ENCODE data around the gene LRBA. TPM values are rescaled to one million over a fixed set of nuclear protein-coding genes. Genes with fewer than 3 reads are reported as not detected.

LRBA gene
- total and polyA plus RNA-seq, 9 of the 15 experiments (the other 6 are each of a cell fraction or from before 2014, with no cell fraction given) = 24.2 to 88.7 (median 59.7) TPM

- ChIA-PET POLR2A (interaction anchor here (0.6 kb wide), 1 partner anchor 17 kb away, joined by 3 read pairs; no protein-coding TSS in a partner anchor), CTCF (ENCODE audit: low intra/inter-chr PET ratio) (no interaction called here)
- in situ Hi-C loops (cut with MboI) (no loop called here), intact Hi-C loops (cut with micrococcal nuclease) (loop anchor here (10.0 kb wide), 1 partner anchor 264 kb away; no protein-coding TSS in a partner anchor)
- Histone ChIP-seq H4K20me1 (replicated peaks; ENCODE audit: control insufficient read depth, insufficient read depth, low read length) (no peaks in the 10 kb centered on the region), H3K36me3 (ENCODE audit: control insufficient read depth, insufficient read depth, low read length) (peaks cover 11% of the 10 kb centered on the region; the same call in 2 of the 3 replicates), H3K9me3 (replicated peaks; ENCODE audit: control insufficient read depth, insufficient read depth, low read depth, low read length) (no peaks in the 10 kb centered on the region), H3K79me2 (ENCODE audit: control insufficient read depth, insufficient read depth, low read length) (no peaks in the 10 kb centered on the region), H3K9ac (ENCODE audit: insufficient read depth in 1 of 2, low read depth in 2 of 2, low read length in 2 of 2) (no peak overlapping the region), H3K27me3 (ENCODE audit: control insufficient read depth in 2 of 2, insufficient read depth in 2 of 2, low read length in 2 of 2) (no peaks in the 10 kb centered on the region), H3K4me1 (replicated peaks in 1 of 2; ENCODE audit: control insufficient read depth in 2 of 2, insufficient read depth in 2 of 2, low read length in 2 of 2) (no peaks in the 10 kb centered on the region), H3K9me1 (ENCODE audit: control insufficient read depth, insufficient read depth, low read length) (no peaks in the 10 kb centered on the region), H2AFZ (ENCODE audit: low read depth, low read length) (no peak overlapping the region), H3K4me3 (no peak overlapping the region), H3K4me2 (ENCODE audit: insufficient read depth, low read length) (no peak overlapping the region), H3K27ac (ENCODE audit: extremely low read depth, low read depth, low read length) (no peak overlapping the region)
- ATAC-seq = no peak
- DNase-seq (ENCODE audit: extremely low read depth in 1 of 4, low spot score in 3 of 4) = no peak
- 86% methylated on average over 5 of the region's 5 CpGs for WGBS (ENCODE audit: insufficient coverage, low coverage, missing lambda C conversion rate)
- TF ChIP-seq ATF3 (IDR thresholded peaks at IDR 0.05) (peak; percentile 36; the same call in 1 of the 2 replicates), ATF3 (CRISPR knock-in tag; conservative IDR thresholded peaks at IDR 0.05) (no peak), SREBF2 (CRISPR knock-in tag; IDR thresholded peaks at IDR 0.05) (no peak)
- FAIRE-seq = no peak
- no TSS peak for BruUV-seq (replicated peaks)
Measured at GRCh38 chr4:150600812-150601445, 414.2 kb downstream of the LRBA start.

GRCh38 chr4:150599547-150599946 lies 415.5 kb downstream of the LRBA start:
- 91% methylated on average over 1 of the region's 1 CpG for WGBS (ENCODE audit: insufficient coverage, low coverage, missing lambda C conversion rate)
- Histone ChIP-seq H3K4me2 (ENCODE audit: insufficient read depth, low read length) (no peak overlapping the region), H3K9me1 (ENCODE audit: control insufficient read depth, insufficient read depth, low read length) (no peaks in the 10 kb centered on the region), H3K27me3 (ENCODE audit: control insufficient read depth in 2 of 2, insufficient read depth in 2 of 2, low read length in 2 of 2) (no peaks in the 10 kb centered on the region), H3K9ac (ENCODE audit: insufficient read depth in 1 of 2, low read depth in 2 of 2, low read length in 2 of 2) (no peak overlapping the region), H3K9me3 (replicated peaks; ENCODE audit: control insufficient read depth, insufficient read depth, low read depth, low read length) (no peaks in the 10 kb centered on the region), H3K27ac (ENCODE audit: extremely low read depth, low read depth, low read length) (no peak overlapping the region), H3K36me3 (ENCODE audit: control insufficient read depth, insufficient read depth, low read length) (peaks cover 11% of the 10 kb centered on the region; the same call in 2 of the 3 replicates), H2AFZ (ENCODE audit: low read depth, low read length) (no peak overlapping the region), H4K20me1 (replicated peaks; ENCODE audit: control insufficient read depth, insufficient read depth, low read length) (no peaks in the 10 kb centered on the region), H3K79me2 (ENCODE audit: control insufficient read depth, insufficient read depth, low read length) (no peaks in the 10 kb centered on the region), H3K4me1 (replicated peaks in 1 of 2; ENCODE audit: control insufficient read depth in 2 of 2, insufficient read depth in 2 of 2, low read length in 2 of 2) (no peaks in the 10 kb centered on the region), H3K4me3 (no peak overlapping the region)
- ChIA-PET POLR2A (no interaction called here), CTCF (ENCODE audit: low intra/inter-chr PET ratio) (no interaction called here)
- ATAC-seq = no peak
- BruUV-seq (replicated peaks) = no TSS peak
- in situ Hi-C loops (cut with MboI) = no loop called here
- intact Hi-C loops (cut with micrococcal nuclease) = no loop called here
- DNase-seq (ENCODE audit: extremely low read depth in 1 of 4, low spot score in 3 of 4) = no peak
- TF ChIP-seq E2F3 (CRISPR knock-in tag; IDR thresholded peaks at IDR 0.05) (no peak), FOXA1 (IDR thresholded peaks at IDR 0.05; ENCODE audit: borderline replicate concordance) (no peak), CXXC5 (CRISPR knock-in tag; IDR thresholded peaks at IDR 0.05) (no peak), NEUROD1 (IDR thresholded peaks at IDR 0.05; ENCODE audit: borderline replicate concordance, low read depth, low read length, partially characterized antibody) (no peak), ZC3H8 (IDR thresholded peaks at IDR 0.05) (no peak), ZNF561 (CRISPR knock-in tag; conservative IDR thresholded peaks at IDR 0.05) (no peak), FOXO4 (CRISPR knock-in tag; IDR thresholded peaks at IDR 0.05) (no peak)
- no peak for FAIRE-seq

Data from K562 (cell line).